ENCODE results near the gene ZEB2.

The ZEB2 gene

GRCh38 chr2:144438801-144439631 is 80.9 kb downstream of the ZEB2 start:
- Histone ChIP-seq H4K20me1 (ENCODE audit: insufficient read depth, low read length) (no peaks in the 10 kb centered on the region), H3K9ac (ENCODE audit: low read length) (peak overlapping the region; percentile 58), H3K27me3 (ENCODE audit: insufficient read depth, low read length) (no peaks in the 10 kb centered on the region), H3K27ac (ENCODE audit: low read depth, low read length, poor library complexity, severe bottlenecking) (peak overlapping the region; percentile 83), H3F3A (ENCODE audit: insufficient read depth, low read length) (no peaks in the 10 kb centered on the region), H3K4me3 (ENCODE audit: low read depth, low read length, poor library complexity, severe bottlenecking) (no peak overlapping the region), H3K79me2 (ENCODE audit: insufficient read depth, low read length) (peaks cover 17% of the 10 kb centered on the region), H3K4me1 (ENCODE audit: insufficient read depth, low read length, severe bottlenecking) (peaks cover 76% of the 10 kb centered on the region), H3K4me2 (ENCODE audit: low read length) (peak overlapping the region; percentile 44), H3K9me2 (ENCODE audit: low read depth, low read length) (no peaks in the 10 kb centered on the region), H3K9me3 (ENCODE audit: low read length) (no peaks in the 10 kb centered on the region), H2AFZ (ENCODE audit: low read length) (no peak overlapping the region), H3K36me3 (ENCODE audit: insufficient read depth, low read length) (peaks cover 5% of the 10 kb centered on the region)
- TF ChIP-seq CTCF (IDR thresholded peaks at IDR 0.05; ENCODE audit: low read length) (no peak), EZH2 (IDR thresholded peaks at IDR 0.05; ENCODE audit: borderline replicate concordance, low read length) (no peak)

- no peaks in the 10 kb centered on the region for H3F3A ChIP-seq (ENCODE audit: insufficient read depth, low read length)
- H4K20me1 ChIP-seq (ENCODE audit: insufficient read depth, low read length) = no peaks in the 10 kb centered on the region
- H2AFZ ChIP-seq (ENCODE audit: low read length) = no peak overlapping the region
- H3K9me2 ChIP-seq (ENCODE audit: low read depth, low read length) = no peaks in the 10 kb centered on the region
- peak overlapping the region; percentile 83 for H3K27ac ChIP-seq (ENCODE audit: low read depth, low read length, poor library complexity, severe bottlenecking)
- H3K36me3 ChIP-seq (ENCODE audit: insufficient read depth, low read length) = peaks cover 5% of the 10 kb centered on the region
- H3K79me2 ChIP-seq (ENCODE audit: insufficient read depth, low read length) = peaks cover 23% of the 10 kb centered on the region
- H3K4me1 ChIP-seq (ENCODE audit: insufficient read depth, low read length, severe bottlenecking) = peaks cover 76% of the 10 kb centered on the region
- no peaks in the 10 kb centered on the region for H3K27me3 ChIP-seq (ENCODE audit: insufficient read depth, low read length)
- H3K9me3 ChIP-seq (ENCODE audit: low read length) = no peaks in the 10 kb centered on the region
- H3K4me3 ChIP-seq (ENCODE audit: low read depth, low read length, poor library complexity, severe bottlenecking) = no peak overlapping the region
- TF ChIP-seq CTCF (IDR thresholded peaks at IDR 0.05; ENCODE audit: low read length) (no peak), EZH2 (IDR thresholded peaks at IDR 0.05; ENCODE audit: borderline replicate concordance, low read length) (no peak)
- no peak overlapping the region for H3K4me2 ChIP-seq (ENCODE audit: low read length)
- no peak overlapping the region for H3K9ac ChIP-seq (ENCODE audit: low read length)
These were observed 82.3 kb downstream of the ZEB2 start for GRCh38 chr2:144437636-144438035.

- H2AFZ ChIP-seq (ENCODE audit: low read length) = no peak overlapping the region
- H3K4me1 ChIP-seq (ENCODE audit: insufficient read depth, low read length, severe bottlenecking) = peaks cover 77% of the 10 kb centered on the region
- H3F3A ChIP-seq (ENCODE audit: insufficient read depth, low read length) = no peaks in the 10 kb centered on the region
- H3K4me2 ChIP-seq (ENCODE audit: low read length) = no peak overlapping the region
- H3K4me3 ChIP-seq (ENCODE audit: low read depth, low read length, poor library complexity, severe bottlenecking) = no peak overlapping the region
- no peaks in the 10 kb centered on the region for H3K27me3 ChIP-seq (ENCODE audit: insufficient read depth, low read length)
- TF ChIP-seq CTCF (IDR thresholded peaks at IDR 0.05; ENCODE audit: low read length) (no peak), EZH2 (IDR thresholded peaks at IDR 0.05; ENCODE audit: borderline replicate concordance, low read length) (no peak)
- peaks cover 7% of the 10 kb centered on the region for H3K36me3 ChIP-seq (ENCODE audit: insufficient read depth, low read length)
- no peak overlapping the region for H3K9ac ChIP-seq (ENCODE audit: low read length)
- peaks cover 12% of the 10 kb centered on the region; the same call in 1 of the 2 replicates for H3K79me2 ChIP-seq (ENCODE audit: insufficient read depth, low read length)
- peak overlapping the region; percentile 94 for H3K27ac ChIP-seq (ENCODE audit: low read depth, low read length, poor library complexity, severe bottlenecking)
- no peaks in the 10 kb centered on the region for H3K9me2 ChIP-seq (ENCODE audit: low read depth, low read length)
- no peaks in the 10 kb centered on the region for H4K20me1 ChIP-seq (ENCODE audit: insufficient read depth, low read length)
- no peaks in the 10 kb centered on the region for H3K9me3 ChIP-seq (ENCODE audit: low read length)
These were observed 85.3 kb downstream of the ZEB2 start for GRCh38 chr2:144434425-144435222.
